DOHH2 (cell line): ENCODE results near the gene SH3PXD2A.

Experiments
- EZH2phosphoT487 ChIP-seq: fragments of 200-600 bp; sonication (generic); IDR thresholded peaks from 2 replicates; pipeline ENCODE4 v1.6.1; 2017; ENCODE audit warnings: borderline replicate concordance, mild to moderate bottlenecking, antibody characterized with exemption, low read length, moderate library complexity, mixed read lengths
- TF ChIP-seq, protein P1 (sequence below): fragments of 200-600 bp; sonication (generic); IDR thresholded peaks from one replicate; pipeline ENCODE4 v1.5.1; 2014; ENCODE audit warnings: antibody characterized with exemption, mild to moderate bottlenecking, low read depth, low read length; ENCODE audit not compliant: poor library complexity, severe bottlenecking

DNA sequence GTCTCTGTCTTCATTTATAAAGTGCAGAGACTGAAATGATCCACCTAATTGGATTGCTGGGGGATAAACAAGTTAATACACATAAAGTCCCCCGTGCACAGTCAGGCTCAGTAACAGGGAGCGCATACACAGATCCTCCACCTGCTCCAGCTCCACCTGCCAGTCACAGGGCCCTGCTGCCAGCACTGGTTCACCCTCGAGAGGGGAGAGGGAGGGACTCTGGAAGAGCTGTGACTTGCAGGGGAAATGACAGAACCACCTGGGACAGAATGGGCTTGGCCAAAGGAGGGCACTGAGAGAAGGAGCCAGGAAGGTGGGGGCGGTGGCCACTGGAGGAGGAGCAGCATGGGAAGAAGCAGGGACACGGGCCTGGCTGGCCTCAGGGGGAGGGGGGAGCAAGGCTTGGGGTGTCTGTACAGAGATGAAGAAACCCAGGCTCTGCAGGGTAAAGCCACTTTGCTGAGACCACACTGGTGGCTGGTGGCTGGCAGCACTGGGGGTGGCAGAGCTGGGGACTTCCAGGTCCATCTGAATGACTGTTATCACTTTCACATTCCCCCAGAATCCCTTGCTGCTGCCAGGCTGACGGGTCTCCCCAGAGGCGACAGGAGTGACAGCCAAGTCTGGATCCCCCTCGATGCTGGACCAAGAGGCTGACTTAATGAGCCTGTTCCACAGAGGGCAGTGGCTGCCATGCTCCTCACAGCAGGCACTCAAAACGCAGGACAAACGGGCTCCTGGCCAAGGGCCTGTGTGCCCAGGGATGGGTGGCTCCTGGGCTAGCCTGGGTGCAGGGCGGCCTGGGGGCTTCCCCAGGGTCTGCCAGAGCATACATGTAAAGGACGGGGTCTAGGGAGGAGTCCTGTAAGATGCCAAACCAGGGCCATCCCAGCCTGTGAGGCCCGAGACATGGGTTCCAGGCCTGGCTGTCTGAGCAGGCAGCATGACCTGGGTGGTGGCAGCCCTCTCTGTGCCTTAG, 151.1 kb downstream of the SH3PXD2A start:
- TF ChIP-seq, protein P1, sequence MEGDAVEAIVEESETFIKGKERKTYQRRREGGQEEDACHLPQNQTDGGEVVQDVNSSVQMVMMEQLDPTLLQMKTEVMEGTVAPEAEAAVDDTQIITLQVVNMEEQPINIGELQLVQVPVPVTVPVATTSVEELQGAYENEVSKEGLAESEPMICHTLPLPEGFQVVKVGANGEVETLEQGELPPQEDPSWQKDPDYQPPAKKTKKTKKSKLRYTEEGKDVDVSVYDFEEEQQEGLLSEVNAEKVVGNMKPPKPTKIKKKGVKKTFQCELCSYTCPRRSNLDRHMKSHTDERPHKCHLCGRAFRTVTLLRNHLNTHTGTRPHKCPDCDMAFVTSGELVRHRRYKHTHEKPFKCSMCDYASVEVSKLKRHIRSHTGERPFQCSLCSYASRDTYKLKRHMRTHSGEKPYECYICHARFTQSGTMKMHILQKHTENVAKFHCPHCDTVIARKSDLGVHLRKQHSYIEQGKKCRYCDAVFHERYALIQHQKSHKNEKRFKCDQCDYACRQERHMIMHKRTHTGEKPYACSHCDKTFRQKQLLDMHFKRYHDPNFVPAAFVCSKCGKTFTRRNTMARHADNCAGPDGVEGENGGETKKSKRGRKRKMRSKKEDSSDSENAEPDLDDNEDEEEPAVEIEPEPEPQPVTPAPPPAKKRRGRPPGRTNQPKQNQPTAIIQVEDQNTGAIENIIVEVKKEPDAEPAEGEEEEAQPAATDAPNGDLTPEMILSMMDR, result no peak
- no peak for TF ChIP-seq EZH2phosphoT487
